Endothelial cell of umbilical vein (primary cell): ENCODE measurements around the gene KLHL1. TPM values are rescaled to one million over a fixed set of nuclear protein-coding genes. Genes with fewer than 3 reads are reported as not detected.

Source experiments
- BruUV-seq: library from RNA; stranded (reverse); fragments of 400-500 nt; replicated peaks from 2 replicates; lab custom pipeline; 2021; lab: Mats Ljungman, UMichigan
- CTCF ChIA-PET: fragments of 300-600, 350-600 bp; sonication (Branson Sonifier 250); formaldehyde crosslinking; loops from one replicate; lab custom pipeline; 2021; ENCODE audit warnings: antibody characterized with exemption, inconsistent platforms; lab: Charles Lee
- POLR2A ChIA-PET: fragments of 300-600, 350-600 bp; sonication (Branson Sonifier 250); formaldehyde crosslinking; loops from one replicate; lab custom pipeline; 2021; ENCODE audit warnings: antibody characterized with exemption, inconsistent platforms; lab: Charles Lee
- DNase-seq: peaks from one replicate; pipeline ENCODE4 v3.0.0-alpha.2; 2011; ENCODE audit warnings: low read depth, low spot score
- FAIRE-seq: peaks from 2 replicates; lab custom pipeline; 2011; peaks lifted over from hg19 to GRCh38; lab: Jason Lieb, UNC
- H2AFZ ChIP-seq: 2 replicates; pipeline ENCODE4 v1.6.0; 2012; ENCODE audit warnings: low read depth, low read length, control low read depth, inconsistent platforms
- H3K27ac ChIP-seq: 2 replicates; pipeline ENCODE4 v1.5.1; 2011; ENCODE audit warnings: low read depth, mild to moderate bottlenecking, control low read depth, low read length, moderate library complexity; ENCODE audit not compliant: insufficient read depth
- H3K27me3 ChIP-seq, 2 experiments: 2 replicates each; pipeline versions ENCODE4 v1.6.0 to v1.6.1; 2011; ENCODE audit warnings: low read length in 2 of 2, mixed read lengths in 1 of 2; ENCODE audit not compliant: control insufficient read depth in 2 of 2, insufficient read depth in 2 of 2
- H3K36me3 ChIP-seq, 2 experiments: 2 replicates in 1 of 2; 3 replicates in 1 of 2; pipeline ENCODE4 v1.5.1; 2011; ENCODE audit warnings: low read length in 2 of 2, mild to moderate bottlenecking in 1 of 2, moderate library complexity in 1 of 2; ENCODE audit not compliant: control insufficient read depth in 2 of 2, insufficient read depth in 2 of 2; ENCODE audit errors: extremely low read depth in 1 of 2
- H3K4me1 ChIP-seq: 3 replicates; pipeline ENCODE4 v1.5.1; 2011; ENCODE audit warnings: mild to moderate bottlenecking, low read length; ENCODE audit not compliant: control insufficient read depth, insufficient read depth; ENCODE audit errors: extremely low read depth
- H3K4me2 ChIP-seq: 2 replicates; pipeline ENCODE4 v1.6.1; 2011; ENCODE audit warnings: low read length, control low read depth, mixed read lengths; ENCODE audit not compliant: insufficient read depth
- H3K4me3 ChIP-seq, 3 experiments: fragments of 200-600 bp in 1 of 3; sonication (generic), shearing (Covaris generic) in 1 of 3; replicated peaks in 1 of 3; 2 replicates each; pipeline ENCODE4 v1.5.1; 2011 to 2016; ENCODE audit warnings: control low read depth in 3 of 3, low read length in 3 of 3, mild to moderate bottlenecking in 2 of 3, inconsistent platforms in 1 of 3, low read depth in 1 of 3, moderate library complexity in 1 of 3; ENCODE audit not compliant: insufficient read depth in 1 of 3
- H3K79me2 ChIP-seq: 2 replicates; pipeline ENCODE4 v1.6.0; 2012; ENCODE audit warnings: low read length, inconsistent platforms; ENCODE audit not compliant: control insufficient read depth, insufficient read depth
- H3K9ac ChIP-seq: replicated peaks from 2 replicates; pipeline ENCODE3; 2011; ENCODE audit warnings: low read length, control low read depth; ENCODE audit not compliant: insufficient read depth; ENCODE audit errors: extremely low read depth
- H3K9me1 ChIP-seq: replicated peaks from 3 replicates; pipeline ENCODE4 v1.6.0; 2011; ENCODE audit warnings: mild to moderate bottlenecking, low read length; ENCODE audit not compliant: control insufficient read depth, insufficient read depth; ENCODE audit errors: extremely low read depth
- H3K9me3 ChIP-seq: replicated peaks from 2 replicates; pipeline ENCODE4 v1.5.1; 2012; ENCODE audit warnings: low read length, inconsistent platforms; ENCODE audit not compliant: control insufficient read depth, insufficient read depth
- H4K20me1 ChIP-seq: replicated peaks from 2 replicates; pipeline ENCODE3; 2011; ENCODE audit warnings: mild to moderate bottlenecking, low read length; ENCODE audit not compliant: control insufficient read depth, insufficient read depth; ENCODE audit errors: extremely low read depth
- CTCF ChIP-seq, 2 donors: IDR thresholded peaks; 1 replicate in 1 of 2; 2 replicates in 1 of 2; pipeline ENCODE4 v1.5.1; 2011; ENCODE audit warnings: low read length in 2 of 2, mild to moderate bottlenecking in 2 of 2, moderate library complexity in 2 of 2, control low read depth in 1 of 2, inconsistent platforms in 1 of 2, low read depth in 1 of 2; ENCODE audit not compliant: insufficient read depth in 1 of 2; ENCODE audit errors: extremely low read depth in 1 of 2
- EZH2 ChIP-seq: IDR thresholded peaks from 2 replicates; pipeline ENCODE4 v1.6.1; 2012; ENCODE audit warnings: borderline replicate concordance, low read depth, mild to moderate bottlenecking, moderate library complexity, low read length, inconsistent platforms; ENCODE audit not compliant: severe bottlenecking
- FOS ChIP-seq: IDR thresholded peaks from 2 replicates; pipeline ENCODE4 v1.6.1; 2011; ENCODE audit warnings: mild to moderate bottlenecking, low read length, moderate library complexity, borderline replicate concordance; ENCODE audit not compliant: insufficient read depth
- GATA2 ChIP-seq: IDR thresholded peaks from 2 replicates; pipeline ENCODE4 v1.7.0; 2011; ENCODE audit warnings: low read depth, mild to moderate bottlenecking, moderate library complexity, mixed read lengths, low read length; ENCODE audit not compliant: insufficient read length, insufficient read depth
- JUN ChIP-seq: IDR thresholded peaks from 2 replicates; pipeline ENCODE4 v1.6.1; 2011; ENCODE audit warnings: borderline replicate concordance, low read depth; ENCODE audit not compliant: insufficient read length, insufficient read depth
- MAX ChIP-seq: IDR thresholded peaks from 2 replicates; pipeline ENCODE4 v1.6.1; 2011; ENCODE audit not compliant: insufficient read depth, insufficient read length
- MYC ChIP-seq: IDR thresholded peaks from one replicate; pipeline ENCODE4 v1.6.1; 2011; ENCODE audit warnings: mild to moderate bottlenecking, low read depth, low read length
- POLR2A ChIP-seq: IDR thresholded peaks from 2 replicates; pipeline ENCODE4 v1.6.1; 2012; ENCODE audit warnings: low read depth, mild to moderate bottlenecking, control low read depth, low read length
- POLR2AphosphoS5 ChIP-seq: IDR thresholded peaks from 2 replicates; pipeline ENCODE4 v1.6.1; 2012; ENCODE audit warnings: low read depth, mild to moderate bottlenecking, control low read depth, low read length, moderate library complexity; ENCODE audit not compliant: insufficient read depth
- dilution Hi-C: fragments of 300-500 bp; cut with MboI; formaldehyde crosslinking; loops from one replicate; pipeline ENCODE4 v1.15.0; 2019; ENCODE audit warnings: low sequenced_read_pairs; ENCODE audit not compliant: extremely low pct_ligation_motif_present
- intact Hi-C: fragments of 100-400 bp; cut with micrococcal nuclease; formaldehyde crosslinking; loops from one replicate; pipeline ENCODE4 v1.10.0; 2022
- polyA plus RNA-seq, 4 experiments: library from polyadenylated mRNA; depleted of rRNA in 3 of 4; stranded (reverse) in 3 of 4; unstranded in 1 of 4; fragments of >200 nt; gene quantifications; 2 replicates each; pipeline versions ENCODE4 v1.2.1 to v1.2.3, GENCODE V29; 2011 to 2012; ENCODE audit warnings: missing spikeins in 1 of 4
- total RNA-seq: library from RNA; stranded (reverse); gene quantifications from 2 replicates; pipeline ENCODE4 v1.2.3, GENCODE V29; 2021

Gene KLHL1
- total and polyA plus RNA-seq, 2 donors (not counting 3 experiments of a cell fraction or from before 2014, with no cell fraction given), result not detected

- no peak overlapping the region for H3K4me3 ChIP-seq
- BruUV-seq, result no TSS peak
- ChIA-PET CTCF (no interaction called here), POLR2A (no interaction called here)
- no peaks in the 10 kb centered on the region for H3K4me1 ChIP-seq
- no peak overlapping the region for H2AFZ ChIP-seq
- peaks cover 4% of the 10 kb centered on the region for H3K9me3 ChIP-seq
- no peaks in the 10 kb centered on the region for H3K27me3 ChIP-seq
- no peak for TF ChIP-seq MAX
- TF ChIP-seq FOS, result no peak
- TF ChIP-seq POLR2AphosphoS5, result no peak
- no peak for TF ChIP-seq EZH2
- TF ChIP-seq CTCF (IDR thresholded peaks at IDR 0.05; ENCODE audit: extremely low read depth in 1 of 2, insufficient read depth in 1 of 2, low read depth in 1 of 2, low read length in 2 of 2), result no peak
- TF ChIP-seq POLR2A, result no peak
- no peak for TF ChIP-seq MYC
- no peak for TF ChIP-seq GATA2
- TF ChIP-seq JUN, result no peak
- no peak overlapping the region for H3K27ac ChIP-seq
- intact Hi-C loops (no loop called here), dilution Hi-C loops (no loop called here)
- H4K20me1 ChIP-seq, result no peaks in the 10 kb centered on the region
- H3K79me2 ChIP-seq, result no peaks in the 10 kb centered on the region
- FAIRE-seq (no peak), DNase-seq (no peak)
- no peaks in the 10 kb centered on the region for H3K36me3 ChIP-seq
- H3K4me2 ChIP-seq, result no peak overlapping the region
- H3K9me1 ChIP-seq, result no peaks in the 10 kb centered on the region
- H3K9ac ChIP-seq, result no peak overlapping the region
These were observed 432.0 kb downstream of the KLHL1 start for GRCh38 chr13:69676286-69676685.
